GM19240 (cell line): ENCODE results near the gene REG1B.
"Not testable (repeated sequence)": the region's sequence is repeated elsewhere in the genome, so short reads cannot be mapped to it uniquely, and the experiment has no call there.

Source experiments
- DNase-seq: peaks from one replicate; pipeline ENCODE4 v3.0.0; 2011; ENCODE audit warnings: low spot score; ENCODE audit not compliant: insufficient read length

REG1B gene

GRCh38 chr2:79084495-79085135, 3.2 kb downstream of the REG1B start:
- DNase-seq = no peak

- DNase-seq = no peak
Observed at GRCh38 chr2:79083597-79084251, 4.1 kb downstream of the REG1B start.

GRCh38 chr2:79082987-79083386, 4.8 kb downstream of the REG1B start:
- DNase-seq = no peak

DNA sequence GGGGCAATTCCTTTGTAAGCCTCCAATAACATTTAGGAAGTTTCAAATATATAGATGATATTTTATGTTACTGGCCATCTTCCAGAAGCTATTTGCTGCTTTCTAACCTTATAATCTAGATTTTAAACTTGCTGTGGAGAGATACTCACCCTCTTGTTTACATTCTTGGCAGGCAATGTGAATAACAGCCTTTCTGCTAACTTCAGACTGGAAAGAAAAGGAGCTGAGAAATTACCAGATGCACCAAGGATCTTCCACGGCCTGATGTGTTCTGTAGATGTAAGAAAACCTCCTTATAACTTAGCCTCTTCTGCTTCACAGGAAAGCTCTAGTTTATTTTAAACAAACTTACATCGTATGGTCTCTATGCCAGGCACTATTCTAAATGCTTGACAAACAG, 16.7 kb downstream of the REG1B start:
- no peak for DNase-seq

DNA sequence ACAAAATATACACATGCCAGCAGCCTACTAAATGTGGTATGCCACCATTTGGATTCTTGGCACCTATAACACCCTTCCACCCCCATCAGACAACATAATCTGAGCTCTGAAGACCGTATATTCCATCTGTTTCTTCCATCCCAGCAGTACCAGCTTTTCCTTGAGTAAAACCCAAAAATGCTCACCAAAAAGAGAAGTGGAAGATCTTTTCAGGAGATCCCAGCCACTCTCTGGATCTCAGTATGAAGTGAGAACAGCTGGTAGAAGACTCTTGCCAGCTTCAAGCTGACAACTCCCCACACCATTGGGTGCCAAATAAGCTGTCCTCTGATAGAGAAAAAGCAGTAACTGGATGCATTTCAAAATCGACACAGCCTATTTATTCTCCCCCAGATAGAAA, 22.6 kb downstream of the REG1B start:
- DNase-seq = no peak

DNA sequence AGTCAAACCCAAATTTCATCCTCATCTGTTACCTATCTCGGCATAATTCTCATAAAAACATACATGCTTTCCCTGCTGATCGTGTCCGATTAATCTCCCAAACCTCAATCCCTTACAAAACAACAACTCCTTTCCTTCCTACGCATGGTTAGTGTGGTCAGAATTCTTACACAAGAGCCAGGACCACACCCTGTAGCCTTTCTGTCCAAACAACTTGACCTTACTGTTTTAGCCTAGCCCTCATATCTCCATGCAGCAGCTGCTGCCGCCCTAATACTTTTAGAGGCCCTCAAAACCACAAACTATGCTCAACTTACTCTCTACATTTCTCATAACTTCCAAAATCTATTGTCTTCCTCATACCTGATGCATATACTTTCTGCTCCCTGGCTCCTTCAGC, 33.0 kb downstream of the REG1B start:
- not testable (repeated sequence) for DNase-seq

DNA sequence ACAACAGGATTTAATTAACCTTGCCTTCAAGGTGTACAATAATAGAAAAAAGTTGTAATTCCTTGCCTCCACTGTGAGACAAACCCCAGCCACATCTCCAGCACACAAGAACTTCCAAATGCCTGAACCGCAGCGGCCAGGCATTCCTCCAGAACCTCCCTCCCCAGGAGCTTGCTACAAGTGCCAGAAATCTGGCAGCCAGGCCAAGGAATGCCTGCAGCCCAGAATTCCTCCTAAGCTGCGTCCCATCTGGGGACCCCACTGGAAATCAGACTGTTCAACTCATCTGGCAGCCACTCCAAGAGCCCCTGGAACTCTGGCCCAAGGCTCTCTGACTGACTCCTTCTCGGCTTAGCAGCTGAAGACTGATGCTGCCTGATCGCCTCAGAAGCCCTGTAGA, 34.3 kb downstream of the REG1B start:
- not testable (repeated sequence) for DNase-seq

DNA sequence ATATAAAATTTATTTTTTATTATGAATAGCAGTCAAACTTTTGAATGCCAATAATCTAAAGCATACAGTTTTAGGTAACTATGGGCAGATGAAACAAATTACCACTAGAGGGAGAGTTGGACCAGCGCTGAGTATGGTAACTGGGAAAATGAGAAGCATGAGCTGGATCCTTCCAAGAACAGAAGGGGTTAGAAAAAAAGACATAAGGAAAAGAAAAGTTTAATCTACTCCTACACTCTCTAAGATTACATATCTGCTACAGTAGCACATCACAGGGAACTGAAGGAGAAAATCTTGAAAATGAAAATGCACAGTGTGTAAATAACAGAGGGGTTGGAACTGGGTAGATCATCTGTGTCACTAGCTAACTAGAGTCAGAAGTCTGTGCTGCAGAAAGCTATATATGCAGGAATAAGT, 46.8 kb downstream of the REG1B start:
- DNase-seq = no peak

- DNase-seq = no peak
Observed at GRCh38 chr2:79039944-79040343, 47.8 kb downstream of the REG1B start.
